HepG2 (cell line): ENCODE data around the gene SYDE1. TPM values are rescaled to one million over a fixed set of nuclear protein-coding genes. Genes with fewer than 3 reads are reported as not detected.

Experiments
- ATAC-seq: fragments of 200-7000 bp; cut with Tn5 transposase; 3 replicates; pipeline ENCODE4 v1.9.1; 2020; ENCODE audit warnings: mild to moderate bottlenecking, moderate library complexity
- BruUV-seq: library from RNA; stranded (reverse); fragments of 400-500 nt; replicated peaks from 2 replicates; lab custom pipeline; 2021; lab: Mats Ljungman, UMichigan
- CTCF ChIA-PET: fragments of 300-600 bp; formaldehyde crosslinking; extraction: SDS; loops from one replicate; lab custom pipeline; 2021; ENCODE audit warnings: low total read pairs, inconsistent platforms, low intra/inter-chr PET ratio; lab: Yijun Ruan, JAX
- POLR2A ChIA-PET: fragments of 350-600 bp; sonication (Branson Sonifier 250); formaldehyde crosslinking; loops from one replicate; lab custom pipeline; 2020; ENCODE audit warnings: antibody characterized with exemption, inconsistent platforms; lab: Yijun Ruan, JAX
- DNase-seq: peaks from one replicate; pipeline ENCODE4 v3.0.0-alpha.2; 2015; ENCODE audit warnings: low spot score
- FAIRE-seq: peaks from 3 replicates; lab custom pipeline; 2011; peaks lifted over from hg19 to GRCh38; lab: Jason Lieb, UNC
- H2AFZ ChIP-seq: one replicate; pipeline ENCODE4 v1.6.1; 2011; ENCODE audit warnings: low read length, inconsistent platforms
- H3K27ac ChIP-seq: fragments of 300-600 bp; 3 replicates; pipeline ENCODE4 v1.8.0; 2011; ENCODE audit warnings: mixed run types, mild to moderate bottlenecking, mixed read lengths, low read length, inconsistent platforms; ENCODE audit not compliant: insufficient read depth; ENCODE audit errors: extremely low read length
- H3K27me3 ChIP-seq, 2 experiments: fragments of 200-600 bp in 1 of 2; 2 replicates in 1 of 2; 3 replicates in 1 of 2; pipeline versions ENCODE4 v1.6.0 to v1.8.0; 2011; ENCODE audit warnings: low read length in 2 of 2, mild to moderate bottlenecking in 2 of 2, moderate library complexity in 2 of 2, inconsistent platforms in 1 of 2; ENCODE audit not compliant: insufficient read depth in 2 of 2, control insufficient read depth in 1 of 2
- H3K36me3 ChIP-seq, 2 experiments: fragments of 200-600 bp in 1 of 2; replicated peaks in 1 of 2; 2 replicates in 1 of 2; 3 replicates in 1 of 2; pipeline versions ENCODE4 v1.5.1 to v1.8.0; 2011; ENCODE audit warnings: low read length in 2 of 2, inconsistent platforms in 1 of 2; ENCODE audit not compliant: insufficient read depth in 2 of 2, control insufficient read depth in 1 of 2
- H3K4me1 ChIP-seq: 2 replicates; pipeline ENCODE4 v1.5.1; 2012; ENCODE audit warnings: low read length, inconsistent platforms; ENCODE audit not compliant: insufficient read depth
- H3K4me2 ChIP-seq: 2 replicates; pipeline ENCODE4 v1.6.0; 2011; ENCODE audit warnings: low read depth, low read length, inconsistent platforms
- H3K4me3 ChIP-seq, 3 experiments: fragments of 200-600 bp in 1 of 3; sonication (generic), shearing (Covaris generic) in 1 of 3; replicated peaks in 1 of 3; 2 replicates each; pipeline ENCODE4 v1.5.1; 2011 to 2016; ENCODE audit warnings: low read length in 3 of 3, inconsistent platforms in 2 of 3, low read depth in 2 of 3, mild to moderate bottlenecking in 2 of 3, control low read depth in 1 of 3, mixed read lengths in 1 of 3; ENCODE audit not compliant: insufficient read depth in 1 of 3
- H3K79me2 ChIP-seq: one replicate; pipeline ENCODE4 v1.6.1; 2011; ENCODE audit warnings: low read length, inconsistent platforms; ENCODE audit not compliant: insufficient read depth
- H3K9ac ChIP-seq: 2 replicates; pipeline ENCODE4 v1.6.0; 2011; ENCODE audit warnings: mild to moderate bottlenecking, low read depth, low read length, inconsistent platforms; ENCODE audit not compliant: insufficient read depth
- H3K9me3 ChIP-seq: 2 replicates; pipeline ENCODE4 v1.5.1; 2012; ENCODE audit warnings: mild to moderate bottlenecking, low read length
- H4K20me1 ChIP-seq: 2 replicates; pipeline ENCODE4 v1.6.0; 2011; ENCODE audit warnings: inconsistent platforms, mild to moderate bottlenecking, low read length, moderate library complexity; ENCODE audit not compliant: insufficient read depth
- AGO2 ChIP-seq: fragments of 200-400 bp; formaldehyde crosslinking; optimal IDR thresholded peaks from 2 replicates; pipeline ENCODE3; 2017; ENCODE audit warnings: mild to moderate bottlenecking, low read depth, low read length, moderate library complexity
- CEBPB ChIP-seq: IDR thresholded peaks from 2 replicates; pipeline ENCODE4 v1.6.1; 2011; ENCODE audit warnings: low read depth, low read length, improper control_type of control experiment, borderline replicate concordance
- CEBPG ChIP-seq: IDR thresholded peaks from 2 replicates; pipeline ENCODE4 v1.6.1; 2016
- HOXA3 ChIP-seq: sonication (generic); formaldehyde crosslinking; IDR thresholded peaks from 2 replicates; pipeline ENCODE4 v1.5.0; 2020; ENCODE audit warnings: missing genetic modification reagents
- NFYB ChIP-seq: sonication (generic); formaldehyde crosslinking; IDR thresholded peaks from 2 replicates; pipeline ENCODE4 v1.4.0; 2020; ENCODE audit warnings: missing genetic modification reagents
- POLR2AphosphoS5 ChIP-seq: IDR thresholded peaks from 2 replicates; pipeline ENCODE4 v1.6.1; 2012; ENCODE audit warnings: low read depth, low read length
- RBFOX2 ChIP-seq: fragments of 200-400 bp; formaldehyde crosslinking; IDR thresholded peaks from 2 replicates; pipeline ENCODE4 v1.6.1; 2017; ENCODE audit warnings: low read depth, mild to moderate bottlenecking, low read length
- ZFX ChIP-seq: sonication (generic); formaldehyde crosslinking; IDR thresholded peaks from 2 replicates; pipeline ENCODE4 v1.4.0; 2020; ENCODE audit warnings: mild to moderate bottlenecking, low read depth, missing genetic modification reagents, moderate library complexity
- ZIK1 ChIP-seq: sonication (generic); formaldehyde crosslinking; IDR thresholded peaks from 2 replicates; pipeline ENCODE4 v1.5.0; 2020; ENCODE audit warnings: mild to moderate bottlenecking, low read depth, missing genetic modification reagents, borderline replicate concordance
- ZNF558 ChIP-seq: sonication (generic); formaldehyde crosslinking; IDR thresholded peaks from 2 replicates; pipeline ENCODE4 v1.9.0; 2022; ENCODE audit warnings: mild to moderate bottlenecking, missing genetic modification reagents, borderline replicate concordance
- ZNF720 ChIP-seq: sonication (generic); formaldehyde crosslinking; IDR thresholded peaks from 2 replicates; pipeline ENCODE4 v1.4.0; 2020; ENCODE audit warnings: missing genetic modification reagents
- ZNF75D ChIP-seq: sonication (generic); formaldehyde crosslinking; IDR thresholded peaks from 2 replicates; pipeline ENCODE4 v1.8.1; 2023; ENCODE audit warnings: missing genetic modification reagents, mild to moderate bottlenecking, borderline replicate concordance
- WGBS: methylation state at CpG from one replicate; pipeline ENCODE4 v1.1.6; 2017; ENCODE audit warnings: low lambda C conversion rate; 5-methylcytosine and 5-hydroxymethylcytosine counted together
- in situ Hi-C: cut with HindIII; loops from 2 replicates; pipeline ENCODE4 v1.10.0; 2017; ENCODE audit warnings: low pct_unique_long_range_greater_than_20kb; ENCODE audit not compliant: extremely low pct_ligation_motif_present
- intact Hi-C: fragments of 100-400 bp; cut with micrococcal nuclease; formaldehyde crosslinking; loops from one replicate; pipeline ENCODE4 v1.10.0; 2022; ENCODE audit not compliant: unreplicated experiment
- polyA plus RNA-seq, 8 experiments: library from polyadenylated mRNA; depleted of rRNA in 3 of 8; stranded (reverse) in 7 of 8; unstranded in 1 of 8; fragments of >200 nt; fragmentation: Illumina TruSeq in 4 of 8; extraction: Trizol in 4 of 8; gene quantifications; 2 replicates each; pipeline versions ENCODE4 v1.2.1 to v1.2.3, GENCODE V29; 2011 to 2016; ENCODE audit warnings: low read depth in 4 of 8, missing spikeins in 1 of 8, mixed read lengths in 1 of 8; ENCODE audit not compliant: insufficient read depth in 1 of 8
- total RNA-seq, 5 experiments: library from RNA; depleted of rRNA; stranded (reverse); fragments of >200 nt; fragmentation: Illumina TruSeq; extraction: Trizol; gene quantifications; 2 replicates each; pipeline ENCODE4 v1.2.3, GENCODE V29; 2016; ENCODE audit warnings: low read depth in 1 of 5
- TF ChIP-seq, protein P1 (sequence below): sonication (generic); formaldehyde crosslinking; IDR thresholded peaks from 2 replicates; pipeline ENCODE4 v1.8.0; 2022; ENCODE audit warnings: mild to moderate bottlenecking, missing genetic modification reagents
- TF ChIP-seq, protein P2 (sequence below): sonication (generic); formaldehyde crosslinking; IDR thresholded peaks from 2 replicates; pipeline ENCODE4 v1.4.0; 2020; ENCODE audit warnings: missing genetic modification reagents
- TF ChIP-seq, protein P3 (sequence below): IDR thresholded peaks from 2 replicates; pipeline ENCODE4 v1.6.1; 2016; ENCODE audit warnings: control low read depth

SYDE1 gene
- total and polyA plus RNA-seq, 2 of the 13 experiments (the other 11 are each of a cell fraction or from before 2014, with no cell fraction given): 4.3 to 13.6 TPM

DNA sequence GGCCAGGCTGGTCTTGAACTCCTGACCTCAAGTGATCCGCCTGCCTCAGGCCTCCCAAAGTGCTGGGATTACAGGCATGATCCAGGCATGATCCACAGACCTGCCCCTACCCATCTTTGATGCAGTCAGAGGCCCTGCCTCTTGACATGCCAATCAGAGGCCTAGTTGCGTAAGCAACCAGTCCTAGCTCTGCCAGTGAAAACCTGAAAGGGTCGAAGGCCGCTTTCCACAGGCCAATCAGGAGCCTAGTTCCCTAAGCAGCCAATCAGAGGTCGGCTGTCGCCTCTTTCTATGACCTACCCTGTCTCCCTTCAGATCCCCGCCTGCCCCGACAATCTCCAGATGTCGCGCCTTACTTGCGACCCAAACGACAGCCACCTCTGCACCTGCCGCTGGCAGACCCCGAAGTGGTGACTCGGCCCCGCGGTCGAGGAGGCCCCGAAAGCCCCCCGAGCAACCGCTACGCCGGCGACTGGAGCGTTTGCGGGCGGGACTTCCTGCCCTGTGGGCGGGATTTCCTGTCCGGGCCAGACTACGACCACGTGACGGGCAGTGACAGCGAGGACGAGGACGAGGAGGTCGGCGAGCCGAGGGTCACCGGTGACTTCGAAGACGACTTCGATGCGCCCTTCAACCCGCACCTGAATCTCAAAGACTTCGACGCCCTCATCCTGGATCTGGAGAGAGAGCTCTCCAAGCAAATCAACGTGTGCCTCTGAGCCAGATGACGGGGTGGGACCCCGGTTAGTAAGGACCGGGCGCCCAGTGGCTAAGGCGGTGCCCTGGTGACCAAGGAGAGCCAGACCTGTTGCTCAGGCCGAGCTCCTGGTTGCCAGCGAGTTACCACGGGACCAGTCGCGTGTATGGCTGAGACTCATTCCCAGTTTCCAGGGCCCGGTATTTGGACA is 6.3 kb downstream of the SYDE1 start:
- ChIA-PET POLR2A (interaction anchor here (3.8 kb wide), 1 partner anchor 12 kb away, joined by 19 read pairs; a partner anchor contains a TSS), CTCF (no interaction called here)
- H4K20me1 ChIP-seq: no peaks in the 10 kb centered on the region
- H3K27ac ChIP-seq: no peak overlapping the region
- intact Hi-C loops (no loop called here), in situ Hi-C loops (no loop called here)
- H3K9me3 ChIP-seq: no peaks in the 10 kb centered on the region
- no peaks in the 10 kb centered on the region for H3K79me2 ChIP-seq
- peaks cover 38 to 63% of the 10 kb centered on the region in 2 experiments for H3K36me3 ChIP-seq
- H3K9ac ChIP-seq: no peak overlapping the region
- WGBS: 97% methylated on average over 49 of the region's 58 CpGs
- no peak for FAIRE-seq
- BruUV-seq: no TSS peak
- H3K27me3 ChIP-seq: no peaks in the 10 kb centered on the region
- H3K4me3 ChIP-seq: no peak overlapping the region
- peaks cover 3% of the 10 kb centered on the region for H3K4me1 ChIP-seq
- ATAC-seq: no peak
- no peak overlapping the region for H2AFZ ChIP-seq
- DNase-seq: peak; percentile 32
- no peak overlapping the region for H3K4me2 ChIP-seq
- TF ChIP-seq ZNF558 (no peak), CEBPG (CRISPR knock-in tag) (peak; percentile 46; the same call in 1 of the 2 replicates), ZNF75D (no peak), CEBPB (peak; percentile 64; the same call in 1 of the 2 replicates), POLR2AphosphoS5 (peak; percentile 14; the same call in 1 of the 2 replicates), AGO2 (peak; percentile 93), RBFOX2 (peak; percentile 64), HOXA3 (peak; percentile 17; the same call in 1 of the 2 replicates), ZIK1 (CRISPR knock-in tag) (no peak), NFYB (CRISPR knock-in tag) (peak; percentile 42), ZNF720 (no peak), ZFX (CRISPR knock-in tag) (peak; percentile 12; the same call in 1 of the 2 replicates)
- TF ChIP-seq, protein P1, sequence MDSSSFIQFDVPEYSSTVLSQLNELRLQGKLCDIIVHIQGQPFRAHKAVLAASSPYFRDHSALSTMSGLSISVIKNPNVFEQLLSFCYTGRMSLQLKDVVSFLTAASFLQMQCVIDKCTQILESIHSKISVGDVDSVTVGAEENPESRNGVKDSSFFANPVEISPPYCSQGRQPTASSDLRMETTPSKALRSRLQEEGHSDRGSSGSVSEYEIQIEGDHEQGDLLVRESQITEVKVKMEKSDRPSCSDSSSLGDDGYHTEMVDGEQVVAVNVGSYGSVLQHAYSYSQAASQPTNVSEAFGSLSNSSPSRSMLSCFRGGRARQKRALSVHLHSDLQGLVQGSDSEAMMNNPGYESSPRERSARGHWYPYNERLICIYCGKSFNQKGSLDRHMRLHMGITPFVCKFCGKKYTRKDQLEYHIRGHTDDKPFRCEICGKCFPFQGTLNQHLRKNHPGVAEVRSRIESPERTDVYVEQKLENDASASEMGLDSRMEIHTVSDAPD (CRISPR knock-in tag): no peak
- TF ChIP-seq, protein P2, sequence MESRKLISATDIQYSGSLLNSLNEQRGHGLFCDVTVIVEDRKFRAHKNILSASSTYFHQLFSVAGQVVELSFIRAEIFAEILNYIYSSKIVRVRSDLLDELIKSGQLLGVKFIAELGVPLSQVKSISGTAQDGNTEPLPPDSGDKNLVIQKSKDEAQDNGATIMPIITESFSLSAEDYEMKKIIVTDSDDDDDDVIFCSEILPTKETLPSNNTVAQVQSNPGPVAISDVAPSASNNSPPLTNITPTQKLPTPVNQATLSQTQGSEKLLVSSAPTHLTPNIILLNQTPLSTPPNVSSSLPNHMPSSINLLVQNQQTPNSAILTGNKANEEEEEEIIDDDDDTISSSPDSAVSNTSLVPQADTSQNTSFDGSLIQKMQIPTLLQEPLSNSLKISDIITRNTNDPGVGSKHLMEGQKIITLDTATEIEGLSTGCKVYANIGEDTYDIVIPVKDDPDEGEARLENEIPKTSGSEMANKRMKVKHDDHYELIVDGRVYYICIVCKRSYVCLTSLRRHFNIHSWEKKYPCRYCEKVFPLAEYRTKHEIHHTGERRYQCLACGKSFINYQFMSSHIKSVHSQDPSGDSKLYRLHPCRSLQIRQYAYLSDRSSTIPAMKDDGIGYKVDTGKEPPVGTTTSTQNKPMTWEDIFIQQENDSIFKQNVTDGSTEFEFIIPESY (CRISPR knock-in tag): peak; percentile 30; the same call in 1 of the 2 replicates
- TF ChIP-seq, protein P3, sequence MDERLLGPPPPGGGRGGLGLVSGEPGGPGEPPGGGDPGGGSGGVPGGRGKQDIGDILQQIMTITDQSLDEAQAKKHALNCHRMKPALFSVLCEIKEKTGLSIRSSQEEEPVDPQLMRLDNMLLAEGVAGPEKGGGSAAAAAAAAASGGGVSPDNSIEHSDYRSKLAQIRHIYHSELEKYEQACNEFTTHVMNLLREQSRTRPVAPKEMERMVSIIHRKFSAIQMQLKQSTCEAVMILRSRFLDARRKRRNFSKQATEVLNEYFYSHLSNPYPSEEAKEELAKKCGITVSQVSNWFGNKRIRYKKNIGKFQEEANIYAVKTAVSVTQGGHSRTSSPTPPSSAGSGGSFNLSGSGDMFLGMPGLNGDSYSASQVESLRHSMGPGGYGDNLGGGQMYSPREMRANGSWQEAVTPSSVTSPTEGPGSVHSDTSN: 0 out of 2 replicates have a peak, but pooled peaks have one; percentile 21
